ENCODE measurements around the gene NLGN1. TPM values are rescaled to one million over a fixed set of nuclear protein-coding genes. Genes with fewer than 3 reads are reported as not detected.
"Not testable (repeated sequence)": the region's sequence is repeated elsewhere in the genome, so short reads cannot be mapped to it uniquely, and the experiment has no call there.

The NLGN1 gene
- total RNA-seq = 7.6 and 10.9 TPM in 2 replicates
- 5.3 and 7.6 TPM in 2 replicates for polyA plus RNA-seq

DNA sequence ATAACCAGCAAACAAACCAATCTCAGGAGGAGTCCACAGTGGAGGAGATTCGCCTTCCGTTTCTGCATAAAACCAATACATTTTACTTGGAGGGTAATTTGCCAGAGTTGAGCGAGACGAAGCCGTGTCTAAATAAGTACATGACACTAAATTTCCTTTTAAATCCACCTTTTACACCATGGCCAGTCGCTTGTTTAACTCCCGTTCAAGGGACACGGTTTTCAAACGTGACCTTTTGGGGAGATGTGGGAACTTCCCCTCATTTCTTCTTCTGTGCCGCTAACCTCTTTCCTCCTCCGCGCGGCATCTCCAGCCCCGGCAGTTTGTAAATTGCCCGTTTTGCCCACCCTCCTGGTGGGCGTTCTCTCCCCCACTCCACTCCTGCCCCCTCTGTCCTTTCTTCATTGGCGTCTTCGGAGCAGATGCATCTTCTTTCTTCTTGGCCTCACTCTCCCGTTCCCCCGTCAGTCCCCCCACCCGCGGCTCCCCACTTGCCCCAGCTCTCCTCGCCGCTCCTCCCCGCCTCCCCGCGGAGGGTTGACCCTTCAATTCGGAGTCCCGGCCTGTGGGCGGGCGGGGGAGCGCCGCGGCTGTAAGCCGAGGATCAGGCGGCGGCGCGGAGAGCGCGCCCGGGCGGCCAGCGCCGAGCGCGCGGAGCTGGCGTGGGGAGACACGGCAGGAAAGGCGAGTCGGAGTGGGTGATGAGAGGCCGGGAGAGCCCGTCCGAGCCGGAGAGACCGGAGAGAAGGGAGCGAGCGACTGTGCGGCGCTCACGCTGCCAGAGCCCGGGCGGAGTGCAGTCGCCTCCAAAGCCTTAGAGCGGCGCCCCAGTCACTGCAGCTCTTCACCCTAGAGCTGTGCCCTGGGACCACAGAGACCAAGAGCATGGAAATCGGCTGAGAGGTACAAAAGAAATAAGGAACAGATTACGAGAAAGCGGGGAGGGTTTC, at the start of gene NLGN1:
Gene NLGN1, plus strand, starts transcription at position 584 of the 950 bp plus-strand sequence.
- H3K4me3 ChIP-seq = peak within 1 kb of the TSS; percentile 88
- peak; percentile 82 to 84 for DNase-seq (ENCODE audit: low read depth in 1 of 2, low spot score in 1 of 2)
- peak within 1 kb of the TSS; percentile 4 for H3K27ac ChIP-seq
- H3K27me3 ChIP-seq = peaks cover 20% of the 10 kb centered on the region
- no peaks in the 10 kb centered on the region for H3K9me3 ChIP-seq (ENCODE audit: low read depth)
- TF ChIP-seq, protein P1, sequence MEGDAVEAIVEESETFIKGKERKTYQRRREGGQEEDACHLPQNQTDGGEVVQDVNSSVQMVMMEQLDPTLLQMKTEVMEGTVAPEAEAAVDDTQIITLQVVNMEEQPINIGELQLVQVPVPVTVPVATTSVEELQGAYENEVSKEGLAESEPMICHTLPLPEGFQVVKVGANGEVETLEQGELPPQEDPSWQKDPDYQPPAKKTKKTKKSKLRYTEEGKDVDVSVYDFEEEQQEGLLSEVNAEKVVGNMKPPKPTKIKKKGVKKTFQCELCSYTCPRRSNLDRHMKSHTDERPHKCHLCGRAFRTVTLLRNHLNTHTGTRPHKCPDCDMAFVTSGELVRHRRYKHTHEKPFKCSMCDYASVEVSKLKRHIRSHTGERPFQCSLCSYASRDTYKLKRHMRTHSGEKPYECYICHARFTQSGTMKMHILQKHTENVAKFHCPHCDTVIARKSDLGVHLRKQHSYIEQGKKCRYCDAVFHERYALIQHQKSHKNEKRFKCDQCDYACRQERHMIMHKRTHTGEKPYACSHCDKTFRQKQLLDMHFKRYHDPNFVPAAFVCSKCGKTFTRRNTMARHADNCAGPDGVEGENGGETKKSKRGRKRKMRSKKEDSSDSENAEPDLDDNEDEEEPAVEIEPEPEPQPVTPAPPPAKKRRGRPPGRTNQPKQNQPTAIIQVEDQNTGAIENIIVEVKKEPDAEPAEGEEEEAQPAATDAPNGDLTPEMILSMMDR (IDR thresholded peaks at IDR 0.05; ENCODE audit: low read depth, low read length) = peak; percentile 40
- peaks cover 5% of the 10 kb centered on the region for H3K4me1 ChIP-seq (ENCODE audit: low read depth)
- no peaks in the 10 kb centered on the region for H3K36me3 ChIP-seq

DNA sequence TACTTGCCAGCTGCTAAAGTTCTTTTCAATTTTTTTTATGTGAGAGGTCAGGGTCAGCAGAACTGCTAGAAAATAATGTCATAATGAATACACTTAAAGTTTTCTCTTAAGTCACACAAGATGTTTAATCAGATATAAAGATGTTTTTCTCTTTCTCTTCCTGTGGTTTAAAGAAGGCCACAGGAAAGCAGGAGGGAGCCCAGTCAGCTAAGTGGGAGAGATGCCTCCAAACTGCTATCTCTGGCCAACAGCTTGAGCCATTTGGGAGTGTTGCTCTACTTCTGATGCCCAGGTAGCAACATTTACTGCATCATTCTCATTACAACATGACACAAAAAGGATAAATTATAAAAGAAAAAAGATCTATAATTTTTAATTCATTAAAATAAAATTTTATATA, 45.7 kb upstream of the NLGN1 start:
- no peak overlapping the region for H3K4me3 ChIP-seq
- TF ChIP-seq, protein P1 (IDR thresholded peaks at IDR 0.05; ENCODE audit: low read depth, low read length) = no peak
- no peaks in the 10 kb centered on the region for H3K4me1 ChIP-seq (ENCODE audit: low read depth)
- no peaks in the 10 kb centered on the region for H3K9me3 ChIP-seq (ENCODE audit: low read depth)
- no peak for DNase-seq (ENCODE audit: low read depth in 1 of 2, low spot score in 1 of 2)
- no peaks in the 10 kb centered on the region for H3K36me3 ChIP-seq
- H3K27ac ChIP-seq = no peak overlapping the region
- H3K27me3 ChIP-seq = no peaks in the 10 kb centered on the region

DNA sequence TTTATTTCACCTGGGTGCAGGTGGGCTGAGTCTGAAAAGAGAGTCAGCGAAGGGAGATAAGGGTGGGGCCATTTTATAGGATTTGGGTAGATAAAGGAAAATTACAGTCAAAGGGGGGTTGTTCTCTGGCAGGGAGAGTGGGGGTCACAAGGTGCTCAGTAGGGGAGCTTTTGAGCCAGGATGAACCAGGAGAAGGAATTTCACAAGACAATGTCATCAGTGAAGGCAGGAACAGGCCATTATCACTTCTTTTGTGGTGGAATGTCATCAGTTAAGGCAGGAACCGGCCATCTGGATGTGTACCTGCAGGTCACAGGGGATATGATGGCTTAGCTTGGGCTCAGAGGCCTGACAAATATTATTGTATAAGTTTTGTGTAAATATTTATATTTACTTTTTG, 44.4 kb upstream of the NLGN1 start:
- not testable (repeated sequence) for H3K27ac ChIP-seq; H3K36me3 ChIP-seq; H3K27me3 ChIP-seq; H3K4me3 ChIP-seq; DNase-seq (ENCODE audit: low read depth in 1 of 2, low spot score in 1 of 2); H3K9me3 ChIP-seq (ENCODE audit: low read depth); H3K4me1 ChIP-seq (ENCODE audit: low read depth)

DNA sequence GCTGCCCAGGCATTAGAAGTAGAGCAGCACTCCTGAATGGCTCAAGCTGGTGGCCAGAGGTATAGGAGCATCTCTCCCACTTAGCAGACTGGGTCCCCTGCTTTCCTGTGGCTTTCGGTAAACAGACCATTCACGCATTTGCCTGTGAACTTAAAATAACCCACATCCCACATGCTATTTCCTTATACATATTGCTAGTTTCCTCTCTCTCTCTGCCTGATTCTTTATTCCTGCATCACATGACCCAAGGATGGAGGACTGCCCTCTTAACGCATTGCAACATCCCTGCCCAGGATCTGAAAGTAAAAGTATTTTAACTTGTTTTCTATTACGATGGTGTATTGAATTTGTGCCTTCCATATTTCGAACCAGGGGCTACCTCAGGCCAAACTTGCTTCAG, 43.4 kb upstream of the NLGN1 start:
- DNase-seq (ENCODE audit: low read depth in 1 of 2, low spot score in 1 of 2) = no peak
- Histone ChIP-seq H3K36me3 (no peaks in the 10 kb centered on the region), H3K4me3 (no peak overlapping the region), H3K9me3 (ENCODE audit: low read depth) (no peaks in the 10 kb centered on the region), H3K27ac (no peak overlapping the region), H3K27me3 (no peaks in the 10 kb centered on the region), H3K4me1 (ENCODE audit: low read depth) (no peaks in the 10 kb centered on the region)
- TF ChIP-seq, protein P1 (IDR thresholded peaks at IDR 0.05; ENCODE audit: low read depth, low read length) = no peak

DNA sequence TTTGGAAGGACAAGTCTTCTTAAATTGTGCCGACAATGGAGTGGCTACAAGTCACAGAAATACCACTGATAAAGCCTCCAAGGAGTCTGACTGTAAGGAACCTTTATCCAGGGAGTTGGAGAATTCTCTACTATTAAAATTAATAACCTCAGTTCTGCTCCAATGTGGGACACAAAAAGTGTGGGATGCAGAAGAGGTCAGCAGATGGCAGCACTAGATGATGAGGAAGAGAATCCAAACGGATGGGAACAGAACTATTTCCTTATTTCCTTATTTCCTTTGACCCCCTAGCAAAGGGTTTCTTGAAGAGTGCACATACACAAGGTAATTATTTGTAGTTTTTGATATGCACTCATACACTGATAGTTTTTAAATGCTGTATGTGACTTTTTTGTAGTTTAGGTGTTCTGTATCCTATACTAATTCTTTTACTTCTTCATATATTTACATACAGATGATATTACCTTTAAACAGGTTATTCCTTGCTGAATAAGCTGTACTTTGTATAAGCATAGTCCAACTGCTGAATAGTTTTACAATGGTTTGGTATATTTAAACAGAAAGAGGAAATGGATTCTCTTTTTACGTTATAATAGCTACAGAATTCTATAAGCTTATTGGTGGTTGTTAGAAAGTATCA, 25.6 kb upstream of the NLGN1 start:
- no peaks in the 10 kb centered on the region for H3K4me1 ChIP-seq (ENCODE audit: low read depth)
- H3K4me3 ChIP-seq = no peak overlapping the region
- TF ChIP-seq, protein P1 (IDR thresholded peaks at IDR 0.05; ENCODE audit: low read depth, low read length) = peak; percentile 77
- peak; percentile 31 to 58 for DNase-seq (ENCODE audit: low read depth in 1 of 2, low spot score in 1 of 2)
- H3K27me3 ChIP-seq = no peaks in the 10 kb centered on the region
- H3K9me3 ChIP-seq (ENCODE audit: low read depth) = no peaks in the 10 kb centered on the region
- no peaks in the 10 kb centered on the region for H3K36me3 ChIP-seq
- H3K27ac ChIP-seq = no peak overlapping the region

DNA sequence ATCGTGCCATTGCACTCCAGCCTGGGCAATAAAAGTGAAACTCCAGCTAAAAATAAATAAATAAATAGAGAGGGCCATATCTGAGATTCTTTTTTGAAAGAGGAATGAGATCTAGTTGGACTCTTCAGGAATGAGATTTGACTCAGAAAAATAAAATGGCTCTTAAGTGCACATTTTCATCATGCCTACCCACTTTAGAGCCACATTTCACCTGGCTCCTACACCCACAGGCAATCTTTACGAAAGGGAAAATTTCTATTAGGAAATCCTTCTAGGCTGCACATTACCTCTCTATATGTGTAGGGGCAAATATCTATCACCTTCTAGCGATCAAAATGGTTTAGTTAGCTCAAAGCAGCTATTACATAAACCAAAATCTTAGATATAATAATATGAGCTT, 16.9 kb upstream of the NLGN1 start:
- no peaks in the 10 kb centered on the region for H3K36me3 ChIP-seq
- H3K9me3 ChIP-seq (ENCODE audit: low read depth) = no peaks in the 10 kb centered on the region
- no peak overlapping the region for H3K4me3 ChIP-seq
- H3K27me3 ChIP-seq = no peaks in the 10 kb centered on the region
- no peak for DNase-seq (ENCODE audit: low read depth in 1 of 2, low spot score in 1 of 2)
- H3K27ac ChIP-seq = no peak overlapping the region
- TF ChIP-seq, protein P1 (IDR thresholded peaks at IDR 0.05; ENCODE audit: low read depth, low read length) = no peak
- no peaks in the 10 kb centered on the region for H3K4me1 ChIP-seq (ENCODE audit: low read depth)

DNA sequence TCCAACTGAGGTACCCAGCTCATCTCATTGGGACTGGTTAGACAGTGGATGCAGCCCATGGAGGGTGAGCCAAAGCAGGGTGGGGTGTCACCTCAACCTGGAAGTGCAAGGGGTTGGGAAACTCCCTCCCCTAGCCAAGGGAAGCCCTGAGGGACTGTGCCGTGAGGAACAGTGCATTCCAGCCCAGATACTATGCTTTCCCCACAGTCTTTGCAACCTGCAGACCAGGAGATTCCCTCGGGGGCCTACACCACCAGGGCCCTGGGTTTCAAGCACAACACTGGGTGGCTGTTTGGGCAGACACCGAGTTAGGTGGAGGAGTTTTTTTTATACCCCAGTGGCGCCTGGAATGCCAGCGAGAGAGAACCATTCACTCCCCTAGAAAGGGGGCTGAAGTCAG, 15.6 kb upstream of the NLGN1 start:
- H3K4me1 ChIP-seq (ENCODE audit: low read depth); H3K36me3 ChIP-seq; H3K4me3 ChIP-seq; H3K9me3 ChIP-seq (ENCODE audit: low read depth); H3K27ac ChIP-seq; H3K27me3 ChIP-seq; DNase-seq (ENCODE audit: low read depth in 1 of 2, low spot score in 1 of 2): not testable (repeated sequence)

Data from cardiac muscle cell (in vitro differentiated cells and primary cell).